GM20000 (cell line): ENCODE data around the gene CGB1.
A peak's percentile ranks its signal among the peaks of the same experiment; 100 is the strongest.
"Not testable (repeated sequence)": the region's sequence is repeated elsewhere in the genome, so short reads cannot be mapped to it uniquely, and the experiment has no call there.

Experiments
- DNase-seq: peaks from one replicate; pipeline ENCODE4 v3.0.0; 2012; ENCODE audit warnings: low spot score
- TF ChIP-seq, protein P1 (sequence below): IDR thresholded peaks from 2 replicates; pipeline ENCODE4 v1.5.1; 2012; ENCODE audit warnings: mild to moderate bottlenecking, control low read depth; ENCODE audit errors: extremely low read depth, missing control alignments

The CGB1 gene

DNA sequence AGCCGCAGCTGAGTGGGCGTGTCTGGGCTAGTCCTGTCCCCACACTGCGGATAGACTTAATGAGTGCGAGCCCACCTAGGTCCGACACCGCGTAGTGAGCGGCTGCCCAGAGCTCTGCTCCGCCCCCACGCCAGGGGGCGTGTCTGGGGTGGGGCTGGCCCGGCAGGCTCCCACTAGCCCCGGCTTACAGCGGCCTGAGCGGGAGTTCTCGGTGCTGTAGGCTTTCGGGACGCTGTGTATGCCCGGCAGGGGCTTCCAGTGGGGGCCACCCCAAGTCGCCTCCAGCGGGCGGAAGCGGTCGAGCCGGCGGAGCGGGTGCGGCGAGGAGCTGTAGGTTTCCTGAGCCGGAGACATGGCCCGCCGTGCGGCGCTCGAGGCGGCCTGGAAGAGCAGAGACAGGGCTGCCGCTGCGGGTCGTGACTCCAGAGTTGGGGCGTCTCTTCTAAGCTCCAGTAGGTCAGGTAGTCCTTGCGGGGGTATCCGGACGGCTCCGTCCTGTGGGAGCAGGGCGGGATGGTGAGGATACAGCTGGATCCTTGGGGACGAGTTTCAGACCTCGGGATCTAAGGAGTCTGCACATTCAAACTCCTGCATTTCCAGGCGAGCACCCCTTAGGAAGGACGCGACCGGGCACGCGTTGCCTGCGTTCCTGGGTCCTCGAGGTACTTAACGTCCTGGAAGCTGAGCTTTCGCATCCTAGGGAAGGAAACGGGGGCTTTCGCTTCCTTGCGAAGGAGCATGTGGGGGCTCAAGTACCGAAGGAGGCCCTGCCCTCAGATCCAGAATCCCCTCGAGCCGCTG, 19.6 kb upstream of the CGB1 start:
- DNase-seq = peak; percentile 89
- TF ChIP-seq, protein P1, sequence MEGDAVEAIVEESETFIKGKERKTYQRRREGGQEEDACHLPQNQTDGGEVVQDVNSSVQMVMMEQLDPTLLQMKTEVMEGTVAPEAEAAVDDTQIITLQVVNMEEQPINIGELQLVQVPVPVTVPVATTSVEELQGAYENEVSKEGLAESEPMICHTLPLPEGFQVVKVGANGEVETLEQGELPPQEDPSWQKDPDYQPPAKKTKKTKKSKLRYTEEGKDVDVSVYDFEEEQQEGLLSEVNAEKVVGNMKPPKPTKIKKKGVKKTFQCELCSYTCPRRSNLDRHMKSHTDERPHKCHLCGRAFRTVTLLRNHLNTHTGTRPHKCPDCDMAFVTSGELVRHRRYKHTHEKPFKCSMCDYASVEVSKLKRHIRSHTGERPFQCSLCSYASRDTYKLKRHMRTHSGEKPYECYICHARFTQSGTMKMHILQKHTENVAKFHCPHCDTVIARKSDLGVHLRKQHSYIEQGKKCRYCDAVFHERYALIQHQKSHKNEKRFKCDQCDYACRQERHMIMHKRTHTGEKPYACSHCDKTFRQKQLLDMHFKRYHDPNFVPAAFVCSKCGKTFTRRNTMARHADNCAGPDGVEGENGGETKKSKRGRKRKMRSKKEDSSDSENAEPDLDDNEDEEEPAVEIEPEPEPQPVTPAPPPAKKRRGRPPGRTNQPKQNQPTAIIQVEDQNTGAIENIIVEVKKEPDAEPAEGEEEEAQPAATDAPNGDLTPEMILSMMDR = no peak

DNA sequence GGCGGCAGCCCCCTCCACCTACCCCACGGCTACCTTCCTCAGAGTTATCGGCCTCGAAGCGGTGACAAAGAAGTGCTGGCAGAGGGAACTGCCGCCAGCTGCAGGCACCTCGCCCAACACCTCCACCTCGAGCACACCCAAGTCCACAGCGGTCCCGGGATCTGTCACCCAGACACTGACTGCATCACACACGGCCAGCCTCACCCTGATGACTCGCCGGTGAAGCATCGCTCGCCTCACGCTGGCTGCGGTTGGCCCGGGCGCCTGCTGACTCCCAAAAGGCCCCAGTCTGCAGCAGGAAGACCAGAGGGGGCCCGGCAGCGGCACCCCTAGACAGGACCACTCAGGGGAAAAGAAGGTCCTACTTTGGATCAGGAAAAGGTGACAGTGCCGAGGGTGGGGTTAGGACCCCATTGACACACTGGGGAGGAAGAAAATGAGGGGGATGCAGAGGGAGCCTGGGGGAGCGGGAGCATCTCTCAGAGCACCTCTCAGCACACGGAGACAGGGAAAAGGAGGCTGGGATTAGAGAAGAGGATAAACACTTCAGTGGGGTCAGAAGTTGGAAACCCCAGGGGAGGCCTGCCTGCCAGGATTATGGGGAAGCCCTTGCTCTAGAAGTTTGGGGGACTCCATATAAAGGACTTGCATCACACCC, 13.8 kb upstream of the CGB1 start:
- not testable (repeated sequence) for DNase-seq

- DNase-seq = not testable (repeated sequence)
Measured at GRCh38 chr19:49049834-49050233, 13.1 kb upstream of the CGB1 start.

GRCh38 chr19:49049011-49049410, 12.3 kb upstream of the CGB1 start, which contains the start of gene CGB8:
Gene CGB8 (minus strand): TSS chr19:49049111. CDS start chr19:49048739, 372 bp downstream.
- not testable (repeated sequence) for DNase-seq

GRCh38 chr19:49043548-49043947, 6.9 kb upstream of the CGB1 start, which contains the start of gene CGB5:
Gene CGB5 (plus strand): TSS chr19:49043848. CDS start chr19:49044210, 362 bp downstream.
- not testable (repeated sequence) for DNase-seq

GRCh38 chr19:49042666-49043065, 6.0 kb upstream of the CGB1 start:
- DNase-seq = not testable (repeated sequence)

- no peak for DNase-seq
- TF ChIP-seq, protein P1 = no peak
Measured at GRCh38 chr19:49042177-49042576, 5.5 kb upstream of the CGB1 start.

GRCh38 chr19:49039736-49040135, 3.0 kb upstream of the CGB1 start:
- not testable (repeated sequence) for DNase-seq

GRCh38 chr19:49038557-49039276, 2.0 kb upstream of the CGB1 start:
- DNase-seq = not testable (repeated sequence)

DNA sequence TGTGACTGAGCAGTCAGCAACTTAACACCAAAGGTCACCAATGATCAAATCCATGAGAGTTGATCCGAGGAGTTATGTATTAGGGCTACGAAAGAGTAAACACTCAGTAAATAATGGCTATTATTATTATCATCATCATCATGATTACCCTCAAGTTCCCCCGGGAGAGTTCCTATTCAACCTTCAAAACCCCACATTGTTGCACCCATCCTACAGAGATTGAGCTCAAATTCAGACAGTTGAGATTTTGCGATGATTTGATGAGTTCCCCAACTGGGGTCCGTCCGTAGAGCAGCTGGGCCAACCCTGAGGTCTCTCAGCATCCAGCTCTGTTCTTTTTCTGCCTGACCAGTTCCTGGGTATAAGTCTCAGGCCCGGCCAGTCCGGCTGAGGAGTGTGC, 1.4 kb upstream of the CGB1 start:
- DNase-seq = not testable (repeated sequence)

- peak; percentile 68 for DNase-seq
Measured at GRCh38 chr19:49031642-49032301, 4.9 kb downstream of the CGB1 start, which contains the start of gene CGB2. Gene CGB2 (plus strand): TSS chr19:49031890. CDS start chr19:49032096, 206 bp downstream.

DNA sequence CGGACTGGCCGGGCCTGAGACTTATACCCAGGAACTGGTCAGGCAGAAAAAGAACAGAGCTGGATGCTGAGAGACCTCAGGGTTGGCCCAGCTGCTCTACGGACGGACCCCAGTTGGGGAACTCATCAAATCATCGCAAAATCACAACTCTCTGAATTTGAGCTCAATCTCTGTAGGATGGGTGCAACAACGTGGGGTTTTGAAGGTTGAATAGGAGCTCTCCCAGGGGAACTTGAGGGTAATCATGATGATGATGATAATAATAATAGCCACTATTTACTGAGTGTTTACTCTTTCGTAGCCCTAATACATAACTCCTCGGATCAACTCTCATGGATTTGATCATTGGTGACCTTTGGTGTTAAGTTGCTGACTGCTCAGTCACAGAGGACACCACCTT, 6.4 kb downstream of the CGB1 start:
- not testable (repeated sequence) for DNase-seq

DNA sequence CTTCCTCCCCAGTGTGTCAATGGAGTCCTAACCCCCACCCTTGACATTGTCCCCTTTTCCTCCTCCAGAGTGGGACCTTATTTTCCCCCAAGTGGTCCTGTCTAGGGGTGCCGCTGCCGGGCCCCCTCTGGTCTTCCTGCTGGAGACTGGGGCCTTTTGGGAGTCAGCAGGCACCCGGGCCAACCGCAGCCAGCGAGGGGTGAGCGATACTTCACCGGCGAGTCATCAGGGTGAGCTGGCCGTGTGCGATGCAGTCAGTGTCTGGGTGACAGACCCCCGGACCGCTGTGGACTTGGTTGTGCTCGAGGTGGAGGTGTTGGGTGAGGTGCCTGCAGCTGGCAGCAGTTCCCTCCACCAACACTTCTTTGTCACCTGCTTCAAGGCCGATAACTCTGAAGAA, 6.9 kb downstream of the CGB1 start:
- DNase-seq = not testable (repeated sequence)

GRCh38 chr19:49028686-49029085, 8.0 kb downstream of the CGB1 start:
- not testable (repeated sequence) for DNase-seq

GRCh38 chr19:49025599-49025998, 11.1 kb downstream of the CGB1 start:
- not testable (repeated sequence) for DNase-seq

GRCh38 chr19:49025088-49025487, 11.6 kb downstream of the CGB1 start:
- not testable (repeated sequence) for DNase-seq

GRCh38 chr19:49024233-49024632, 12.5 kb downstream of the CGB1 start, which contains the start of gene CGB3:
Gene CGB3 (minus strand): TSS chr19:49024333. CDS start chr19:49023971, 362 bp downstream.
- not testable (repeated sequence) for DNase-seq
